ENCODE results near the gene OSMR.

The OSMR gene

GRCh38 chr5:38926121-38926520 lies 80.3 kb downstream of the OSMR start:
- DNase-seq (ENCODE audit: low read depth) = no peak

- DNase-seq (ENCODE audit: low read depth) = no peak
These were observed 81.7 kb downstream of the OSMR start for GRCh38 chr5:38927470-38927869.

- DNase-seq (ENCODE audit: low read depth) = no peak
These were observed 84.0 kb downstream of the OSMR start for GRCh38 chr5:38929838-38930237.

GRCh38 chr5:38931731-38932130 lies 85.9 kb downstream of the OSMR start:
- DNase-seq (ENCODE audit: low read depth) = no peak

- no peak for DNase-seq (ENCODE audit: low read depth)
These were observed 87.1 kb downstream of the OSMR start for GRCh38 chr5:38932854-38933408.

- no peak for DNase-seq (ENCODE audit: low read depth)
These were observed 89.6 kb downstream of the OSMR start for GRCh38 chr5:38935437-38935836.

GRCh38 chr5:38936269-38936668 lies 90.5 kb downstream of the OSMR start:
- no peak for DNase-seq (ENCODE audit: low read depth)

- DNase-seq (ENCODE audit: low read depth) = no peak
These were observed 92.6 kb downstream of the OSMR start for GRCh38 chr5:38938424-38938823.

GRCh38 chr5:38938973-38939372 lies 93.2 kb downstream of the OSMR start:
- DNase-seq (ENCODE audit: low read depth) = no peak

GRCh38 chr5:38940230-38940858 lies 94.5 kb downstream of the OSMR start:
- no peak for DNase-seq (ENCODE audit: low read depth)

GRCh38 chr5:38941912-38942311 lies 96.1 kb downstream of the OSMR start:
- no peak for DNase-seq (ENCODE audit: low read depth)

- DNase-seq (ENCODE audit: low read depth) = no peak
These were observed 98.5 kb downstream of the OSMR start for GRCh38 chr5:38944282-38944681.

GRCh38 chr5:38948501-38948900 lies 102.7 kb downstream of the OSMR start:
- no peak for DNase-seq (ENCODE audit: low read depth)

GRCh38 chr5:38953426-38954012 lies 107.7 kb downstream of the OSMR start:
- no peak for DNase-seq (ENCODE audit: low read depth)

- no peak for DNase-seq (ENCODE audit: low read depth)
These were observed 115.9 kb downstream of the OSMR start for GRCh38 chr5:38961691-38962090.

GRCh38 chr5:38968665-38969064 lies 122.9 kb downstream of the OSMR start:
- DNase-seq (ENCODE audit: low read depth) = no peak

- no peak for DNase-seq (ENCODE audit: low read depth)
These were observed 132.2 kb downstream of the OSMR start for GRCh38 chr5:38978036-38978435.

GRCh38 chr5:38979535-38979934 lies 133.7 kb downstream of the OSMR start:
- DNase-seq (ENCODE audit: low read depth) = no peak
